SK-N-SH (cell line): ENCODE measurements around the gene HMX2. TPM values are rescaled to one million over a fixed set of nuclear protein-coding genes. Genes with fewer than 3 reads are reported as not detected.
A peak's percentile ranks its signal among the peaks of the same experiment; 100 is the strongest.

Experiments used
- CTCF ChIA-PET: fragments of 300-600, 350-600 bp; formaldehyde crosslinking; extraction: SDS; loops from one replicate; lab custom pipeline; 2021; lab: Yijun Ruan, JAX
- POLR2A ChIA-PET: fragments of 350-600 bp; sonication (Branson Sonifier 250); formaldehyde crosslinking; extraction: SDS; loops from one replicate; lab custom pipeline; 2020; ENCODE audit warnings: antibody characterized with exemption, inconsistent platforms; lab: Yijun Ruan, JAX
- DNase-seq: peaks from one replicate; pipeline ENCODE4 v3.0.0; 2012
- H2AFZ ChIP-seq: fragments of 200-600 bp; sonication (generic); 2 replicates; pipeline ENCODE4 v1.8.1; 2016; ENCODE audit warnings: antibody characterized with exemption, mild to moderate bottlenecking, low read depth
- H3F3A ChIP-seq: fragments of 200-600 bp; sonication (generic); replicated peaks from 2 replicates; pipeline ENCODE3; 2016; ENCODE audit warnings: antibody characterized with exemption, mild to moderate bottlenecking; ENCODE audit not compliant: insufficient read depth
- H3K27ac ChIP-seq, 2 experiments: fragments of 200-500 bp in 1 of 2; fragments of 200-600 bp in 1 of 2; sonication (Bioruptor generic) in 1 of 2; sonication (generic), shearing (Covaris generic) in 1 of 2; 2 replicates each; pipeline versions ENCODE4 v1.5.1 to v1.6.1; 2014 to 2016; ENCODE audit warnings: low read depth in 2 of 2, inconsistent platforms in 1 of 2, low read length in 1 of 2, mild to moderate bottlenecking in 1 of 2, mixed read lengths in 1 of 2
- H3K27me3 ChIP-seq: fragments of 200-600 bp; sonication (generic), shearing (Covaris generic); 2 replicates; pipeline ENCODE4 v1.6.1; 2016; ENCODE audit warnings: mixed run types; ENCODE audit not compliant: insufficient read depth
- H3K36me3 ChIP-seq, 2 experiments: fragments of 200-500 bp in 1 of 2; fragments of 200-600 bp in 1 of 2; sonication (Bioruptor generic) in 1 of 2; sonication (generic) in 1 of 2; replicated peaks in 1 of 2; 2 replicates each; pipeline versions ENCODE3 to v1.5.1; 2014 to 2016; ENCODE audit warnings: low read length in 1 of 2, mild to moderate bottlenecking in 1 of 2; ENCODE audit not compliant: insufficient read depth in 2 of 2, control insufficient read depth in 1 of 2
- H3K4me1 ChIP-seq, 2 experiments: fragments of 200-500 bp in 1 of 2; fragments of 200-600 bp in 1 of 2; sonication (Bioruptor generic) in 1 of 2; sonication (generic), shearing (Covaris generic) in 1 of 2; 2 replicates each; pipeline versions ENCODE4 v1.5.1 to v1.6.1; 2014 to 2016; ENCODE audit warnings: low read depth in 1 of 2, low read length in 1 of 2, mixed run types in 1 of 2; ENCODE audit not compliant: insufficient read depth in 2 of 2, control insufficient read depth in 1 of 2
- H3K4me2 ChIP-seq: fragments of 200-600 bp; sonication (generic), shearing (Covaris generic); 2 replicates; pipeline ENCODE4 v1.6.1; 2017; ENCODE audit warnings: mixed run types
- H3K4me3 ChIP-seq, 2 experiments: fragments of 200-500 bp in 1 of 2; fragments of 200-600 bp in 1 of 2; sonication (Bioruptor generic) in 1 of 2; sonication (generic), shearing (Covaris generic) in 1 of 2; 2 replicates each; pipeline versions ENCODE4 v1.5.1 to v1.8.1; 2014 to 2016; ENCODE audit warnings: low read depth in 2 of 2, inconsistent platforms in 1 of 2, low read length in 1 of 2, mild to moderate bottlenecking in 1 of 2, mixed read lengths in 1 of 2, moderate library complexity in 1 of 2
- H3K79me2 ChIP-seq: fragments of 200-600 bp; sonication (generic); 2 replicates; pipeline ENCODE4 v1.8.1; 2017; ENCODE audit warnings: mild to moderate bottlenecking; ENCODE audit not compliant: insufficient read depth
- H3K9ac ChIP-seq: fragments of 200-600 bp; sonication (generic); 2 replicates; pipeline ENCODE4 v1.6.1; 2017; ENCODE audit warnings: mixed run types
- H3K9me2 ChIP-seq: fragments of 200-600 bp; sonication (generic); 2 replicates; pipeline ENCODE4 v1.6.1; 2017; ENCODE audit warnings: mixed run types
- H3K9me3 ChIP-seq: fragments of 200-600 bp; sonication (generic); 2 replicates; pipeline ENCODE4 v1.6.1; 2017; ENCODE audit warnings: mixed run types, mild to moderate bottlenecking, moderate library complexity
- H4K20me1 ChIP-seq: fragments of 200-600 bp; sonication (generic); 2 replicates; pipeline ENCODE4 v1.6.1; 2017; ENCODE audit warnings: mild to moderate bottlenecking, mixed run types; ENCODE audit not compliant: insufficient read depth
- EZH2phosphoT487 ChIP-seq: fragments of 200-600 bp; sonication (generic); IDR thresholded peaks from 2 replicates; pipeline ENCODE4 v1.6.1; 2017; ENCODE audit warnings: low read depth, mixed run types, mild to moderate bottlenecking, antibody characterized with exemption, moderate library complexity, borderline replicate concordance
- IRF3 ChIP-seq: fragments of 150-350 bp; IDR thresholded peaks from 2 replicates; pipeline ENCODE4 v1.6.1; 2016; ENCODE audit warnings: mild to moderate bottlenecking, low read depth, low read length
- JUND ChIP-seq: IDR thresholded peaks from 2 replicates; pipeline ENCODE4 v1.4.0; 2012
- RAD21 ChIP-seq: IDR thresholded peaks from 2 replicates; pipeline ENCODE4 v1.6.1; 2012; ENCODE audit warnings: mild to moderate bottlenecking, low read length
- RCOR1 ChIP-seq: fragments of 150-350 bp; IDR thresholded peaks from 2 replicates; pipeline ENCODE4 v1.6.1; 2017; ENCODE audit warnings: antibody characterized with exemption, low read length
- RFX5 ChIP-seq: IDR thresholded peaks from 2 replicates; pipeline ENCODE4 v1.6.1; 2012; ENCODE audit warnings: mild to moderate bottlenecking, improper control_type of control experiment, low read length
- ZBTB33 ChIP-seq: IDR thresholded peaks from 2 replicates; pipeline ENCODE4 v1.4.0; 2012; ENCODE audit warnings: low read depth, borderline replicate concordance
- WGBS: methylation state at CpG from one replicate; pipeline ENCODE4 v1.1.6; 2017; ENCODE audit warnings: low lambda C conversion rate; 5-methylcytosine and 5-hydroxymethylcytosine counted together
- polyA plus RNA-seq, 3 experiments: library from polyadenylated mRNA; depleted of rRNA; stranded (reverse); fragments of >200 nt; gene quantifications; 2 replicates each; pipeline ENCODE4 v1.2.3, GENCODE V29; 2012

Gene HMX2
- polyA plus RNA-seq, 1 of the 3 experiments (the other 2 are of a cell fraction): not detected

GRCh38 chr10:123136221-123136805, 11.6 kb upstream of the HMX2 start:
- Histone ChIP-seq H3K27me3 (peaks cover 95% of the 10 kb centered on the region), H3K4me1 (peaks cover 0 to 8% of the 10 kb centered on the region in 2 experiments; a peak in 2 of 4 replicates), H3K4me3 (no peak overlapping the region), H3K27ac (no peak overlapping the region), H3F3A (no peaks in the 10 kb centered on the region), H2AFZ (no peak overlapping the region)
- DNase-seq: no peak
- TF ChIP-seq RFX5: no peak
- TF ChIP-seq ZBTB33: no peak
- TF ChIP-seq RCOR1: no peak
- 0 out of 2 replicates have a peak, but pooled peaks have one; percentile 77 for TF ChIP-seq EZH2phosphoT487
- no peak for TF ChIP-seq IRF3
- no peak for TF ChIP-seq RAD21
- TF ChIP-seq, all 33 proteins: peak for 1
- H3K4me2 ChIP-seq: peak overlapping the region; percentile 60; the same call in 1 of the 2 replicates
- H3K36me3 ChIP-seq: no peaks in the 10 kb centered on the region
- no peak overlapping the region for H3K9ac ChIP-seq
- POLR2A ChIA-PET: no interaction called here
- no peaks in the 10 kb centered on the region for H3K9me3 ChIP-seq
- no peaks in the 10 kb centered on the region for H4K20me1 ChIP-seq
- no peaks in the 10 kb centered on the region for H3K9me2 ChIP-seq
- 13% methylated on average over 27 of the region's 59 CpGs for WGBS
- CTCF ChIA-PET: interaction anchor here (1.1 kb wide), 1 partner anchor 244 kb away, joined by 5 read pairs; no protein-coding TSS in a partner anchor
- no peaks in the 10 kb centered on the region for H3K79me2 ChIP-seq

- DNase-seq: no peak
- Histone ChIP-seq H3K9me2 (no peaks in the 10 kb centered on the region), H3K36me3 (no peaks in the 10 kb centered on the region), H3K27ac (no peak overlapping the region), H3K4me1 (peaks cover 0 to 8% of the 10 kb centered on the region in 2 experiments; a peak in 2 of 4 replicates), H3K9ac (no peak overlapping the region), H3K4me3 (no peak overlapping the region), H3K27me3 (peaks cover 95% of the 10 kb centered on the region), H3K79me2 (no peaks in the 10 kb centered on the region), H3K4me2 (peak overlapping the region; percentile 60; the same call in 1 of the 2 replicates), H4K20me1 (no peaks in the 10 kb centered on the region)
- 18% methylated on average over 30 of the region's 83 CpGs for WGBS
- POLR2A ChIA-PET: no interaction called here
- no peak for TF ChIP-seq JUND
- TF ChIP-seq EZH2phosphoT487: 0 out of 2 replicates have a peak, but pooled peaks have one; percentile 12
- TF ChIP-seq, all 33 proteins: peak for 1
- H3F3A ChIP-seq: no peaks in the 10 kb centered on the region
- H2AFZ ChIP-seq: no peak overlapping the region
- no peaks in the 10 kb centered on the region for H3K9me3 ChIP-seq
- CTCF ChIA-PET: interaction anchor here (0.5 to 1.1 kb wide), 3 partner anchors 13 to 245 kb away, joined by 3 to 5 read pairs (median 3); no protein-coding TSS in a partner anchor
Observed at GRCh38 chr10:123136806-123137642, 10.9 kb upstream of the HMX2 start.
